Hematopoietic multipotent progenitor cell treated with erythropoietin and hydrocortisone succinate and interleukin-3 and kit ligand, for 4 days (in vitro differentiated cells): ENCODE data around the gene CIB4.
A peak's percentile ranks its signal among the peaks of the same experiment; 100 is the strongest.

Experiments used
- DNase-seq: peaks from one replicate; pipeline ENCODE4 v3.0.0-alpha.2; 2015

The CIB4 gene

GRCh38 chr2:26619521-26619951 is 21.6 kb downstream of the CIB4 start:
- no peak for DNase-seq

- no peak for DNase-seq
These were observed 22.1 kb downstream of the CIB4 start for GRCh38 chr2:26619096-26619495.

GRCh38 chr2:26618611-26619010 is 22.6 kb downstream of the CIB4 start:
- no peak for DNase-seq

- no peak for DNase-seq
These were observed 23.5 kb downstream of the CIB4 start for GRCh38 chr2:26617588-26618083.

GRCh38 chr2:26616706-26617587 is 24.2 kb downstream of the CIB4 start:
- no peak for DNase-seq

GRCh38 chr2:26615860-26616705 is 25.1 kb downstream of the CIB4 start:
- no peak for DNase-seq

- no peak for DNase-seq
These were observed 25.8 kb downstream of the CIB4 start for GRCh38 chr2:26615336-26615859.

GRCh38 chr2:26614216-26615138 is 26.7 kb downstream of the CIB4 start:
- DNase-seq = no peak

- DNase-seq = no peak
These were observed 27.6 kb downstream of the CIB4 start for GRCh38 chr2:26613241-26614215.

GRCh38 chr2:26612522-26613240 is 28.5 kb downstream of the CIB4 start:
- peak; percentile 32 for DNase-seq

- DNase-seq = no peak
These were observed 29.1 kb downstream of the CIB4 start for GRCh38 chr2:26612034-26612433.

- no peak for DNase-seq
These were observed 30.4 kb downstream of the CIB4 start for GRCh38 chr2:26610504-26611335.

- no peak for DNase-seq
These were observed 31.3 kb downstream of the CIB4 start for GRCh38 chr2:26609839-26610277.

GRCh38 chr2:26609205-26609631 is 31.9 kb downstream of the CIB4 start:
- no peak for DNase-seq

GRCh38 chr2:26608557-26608956 is 32.6 kb downstream of the CIB4 start:
- no peak for DNase-seq

- DNase-seq = no peak
These were observed 33.5 kb downstream of the CIB4 start for GRCh38 chr2:26607698-26608097.

- DNase-seq = no peak
These were observed 34.3 kb downstream of the CIB4 start for GRCh38 chr2:26606847-26607190.

GRCh38 chr2:26605999-26606846 is 34.9 kb downstream of the CIB4 start:
- DNase-seq = no peak
